ENCODE data around the gene FARP2.
"Not testable (repeated sequence)": the region's sequence is repeated elsewhere in the genome, so short reads cannot be mapped to it uniquely, and the experiment has no call there.

The FARP2 gene

DNA sequence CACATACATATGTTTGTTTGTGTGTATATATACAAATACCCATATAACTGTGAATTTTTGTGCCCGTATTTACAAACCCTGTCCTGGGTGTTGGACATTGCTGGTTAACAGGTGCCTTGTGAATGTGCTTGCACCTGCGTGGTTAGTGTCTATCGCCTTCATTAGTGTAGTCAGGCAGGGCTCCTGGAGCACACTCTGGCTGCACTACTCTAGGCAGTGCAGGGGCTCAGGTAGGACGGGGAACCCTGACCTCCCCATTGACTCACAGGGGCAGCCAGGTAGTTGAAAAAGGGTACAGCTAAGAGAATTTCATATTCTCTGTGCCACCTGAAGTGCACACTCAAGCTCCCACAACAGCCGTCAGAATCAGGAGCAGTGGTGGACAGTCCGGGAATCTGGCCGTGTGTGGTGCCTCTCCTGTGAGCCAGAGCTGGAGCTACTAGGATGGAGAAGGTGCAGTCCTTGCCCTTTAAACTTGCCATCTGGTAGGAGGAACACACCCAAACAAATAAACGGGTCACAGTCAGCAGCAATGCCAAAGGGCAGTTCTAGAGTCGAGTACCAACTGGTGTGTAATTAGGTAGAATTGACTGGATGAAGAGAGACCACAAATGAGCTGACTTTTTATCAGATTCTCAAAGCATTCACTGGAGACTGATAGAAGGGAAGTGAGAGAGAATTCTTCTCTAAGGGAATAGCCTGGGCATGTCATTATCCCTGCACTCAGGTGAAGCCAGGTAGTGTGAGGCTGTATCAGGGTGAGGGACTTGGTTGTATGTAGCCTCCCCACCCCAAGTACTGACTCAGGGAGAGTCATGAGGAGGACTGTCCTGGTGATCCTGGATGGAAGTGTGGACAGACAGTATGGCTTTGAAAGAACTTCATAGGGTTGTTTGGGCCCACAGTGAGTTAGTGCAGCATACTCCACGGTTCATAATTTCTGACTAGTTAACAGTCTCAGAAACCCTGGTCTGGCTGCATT lies 44.1 kb downstream of the FARP2 start:
- no peak overlapping the region for H3K4me3 ChIP-seq (ENCODE audit: low read depth, low read length)
- DNase-seq (ENCODE audit: low read depth): no peak
- in situ Hi-C loops (cut with HindIII; ENCODE audit: low sequenced_read_pairs): no loop called here
- TF ChIP-seq, protein P1, sequence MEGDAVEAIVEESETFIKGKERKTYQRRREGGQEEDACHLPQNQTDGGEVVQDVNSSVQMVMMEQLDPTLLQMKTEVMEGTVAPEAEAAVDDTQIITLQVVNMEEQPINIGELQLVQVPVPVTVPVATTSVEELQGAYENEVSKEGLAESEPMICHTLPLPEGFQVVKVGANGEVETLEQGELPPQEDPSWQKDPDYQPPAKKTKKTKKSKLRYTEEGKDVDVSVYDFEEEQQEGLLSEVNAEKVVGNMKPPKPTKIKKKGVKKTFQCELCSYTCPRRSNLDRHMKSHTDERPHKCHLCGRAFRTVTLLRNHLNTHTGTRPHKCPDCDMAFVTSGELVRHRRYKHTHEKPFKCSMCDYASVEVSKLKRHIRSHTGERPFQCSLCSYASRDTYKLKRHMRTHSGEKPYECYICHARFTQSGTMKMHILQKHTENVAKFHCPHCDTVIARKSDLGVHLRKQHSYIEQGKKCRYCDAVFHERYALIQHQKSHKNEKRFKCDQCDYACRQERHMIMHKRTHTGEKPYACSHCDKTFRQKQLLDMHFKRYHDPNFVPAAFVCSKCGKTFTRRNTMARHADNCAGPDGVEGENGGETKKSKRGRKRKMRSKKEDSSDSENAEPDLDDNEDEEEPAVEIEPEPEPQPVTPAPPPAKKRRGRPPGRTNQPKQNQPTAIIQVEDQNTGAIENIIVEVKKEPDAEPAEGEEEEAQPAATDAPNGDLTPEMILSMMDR (IDR thresholded peaks at IDR 0.05; ENCODE audit: low read depth, low read length, missing control alignments): no peak

DNA sequence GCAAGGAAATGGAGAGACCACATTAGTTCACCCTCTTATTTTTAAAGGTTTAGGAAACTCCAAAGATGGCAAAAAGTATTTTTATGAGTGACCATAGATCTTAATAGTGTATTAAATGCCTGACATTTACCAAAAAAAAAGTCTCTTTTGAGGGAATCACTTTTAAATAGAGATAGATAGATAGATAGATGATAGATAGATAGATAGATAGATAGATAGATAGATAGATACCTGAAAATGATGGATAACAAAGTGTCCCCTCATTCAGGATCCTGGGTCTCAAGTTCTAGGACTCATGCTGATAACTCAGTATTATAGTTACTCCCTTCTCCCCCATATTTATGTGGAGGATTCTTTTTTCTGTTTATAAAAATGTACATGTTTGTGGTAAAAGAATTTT lies 52.8 kb downstream of the FARP2 start:
- H3K4me3 ChIP-seq (ENCODE audit: low read depth, low read length): no peak overlapping the region
- TF ChIP-seq, protein P1 (IDR thresholded peaks at IDR 0.05; ENCODE audit: low read depth, low read length, missing control alignments): no peak
- DNase-seq (ENCODE audit: low read depth): no peak
- in situ Hi-C loops (cut with HindIII; ENCODE audit: low sequenced_read_pairs): no loop called here

DNA sequence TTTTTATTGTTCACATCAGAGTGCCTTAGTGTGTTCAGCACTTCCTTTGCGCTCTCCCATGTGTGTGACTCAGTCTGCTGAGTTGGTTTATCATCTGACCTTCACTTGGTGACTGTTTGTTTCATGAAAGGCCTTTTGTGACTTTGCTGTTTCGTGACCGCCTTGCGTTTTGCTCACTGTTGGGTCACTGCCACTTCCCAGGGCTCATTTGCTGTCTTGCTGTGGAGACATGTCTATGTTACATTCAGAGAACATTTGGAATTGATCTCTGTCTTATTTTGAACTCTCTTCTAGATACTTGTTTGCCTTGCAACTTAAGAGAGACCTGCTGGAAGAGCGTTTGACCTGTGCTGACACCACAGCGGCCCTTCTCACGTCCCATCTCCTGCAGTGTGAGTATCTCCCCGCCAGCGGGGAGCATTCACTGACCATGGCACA lies 54.7 kb downstream of the FARP2 start:
- in situ Hi-C loops (cut with HindIII; ENCODE audit: low sequenced_read_pairs): no loop called here
- no peak overlapping the region for H3K4me3 ChIP-seq (ENCODE audit: low read depth, low read length)
- TF ChIP-seq, protein P1 (IDR thresholded peaks at IDR 0.05; ENCODE audit: low read depth, low read length, missing control alignments): no peak
- DNase-seq (ENCODE audit: low read depth): peak; percentile 11

DNA sequence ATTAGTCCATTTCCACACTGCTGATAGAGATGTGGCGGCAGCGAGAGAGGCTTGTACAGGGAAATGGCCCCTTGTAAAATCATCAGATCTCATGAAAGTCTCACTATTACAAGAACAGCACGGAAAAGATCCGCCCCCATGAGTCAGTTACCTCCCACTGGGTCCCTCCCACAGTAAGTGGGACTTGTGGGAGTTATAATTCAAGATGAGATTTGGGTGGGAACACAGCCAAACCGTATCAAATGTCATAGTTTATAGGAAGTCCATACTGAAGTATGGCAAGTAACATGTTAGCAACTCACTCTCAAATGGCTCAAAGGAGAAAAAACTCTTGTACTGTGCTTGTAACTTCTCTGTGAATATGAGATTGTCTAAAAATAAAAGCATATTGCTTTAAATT lies 56.1 kb downstream of the FARP2 start:
- no peak overlapping the region for H3K4me3 ChIP-seq (ENCODE audit: low read depth, low read length)
- DNase-seq (ENCODE audit: low read depth): peak; percentile 90
- TF ChIP-seq, protein P1 (IDR thresholded peaks at IDR 0.05; ENCODE audit: low read depth, low read length, missing control alignments): no peak
- in situ Hi-C loops (cut with HindIII; ENCODE audit: low sequenced_read_pairs): no loop called here

DNA sequence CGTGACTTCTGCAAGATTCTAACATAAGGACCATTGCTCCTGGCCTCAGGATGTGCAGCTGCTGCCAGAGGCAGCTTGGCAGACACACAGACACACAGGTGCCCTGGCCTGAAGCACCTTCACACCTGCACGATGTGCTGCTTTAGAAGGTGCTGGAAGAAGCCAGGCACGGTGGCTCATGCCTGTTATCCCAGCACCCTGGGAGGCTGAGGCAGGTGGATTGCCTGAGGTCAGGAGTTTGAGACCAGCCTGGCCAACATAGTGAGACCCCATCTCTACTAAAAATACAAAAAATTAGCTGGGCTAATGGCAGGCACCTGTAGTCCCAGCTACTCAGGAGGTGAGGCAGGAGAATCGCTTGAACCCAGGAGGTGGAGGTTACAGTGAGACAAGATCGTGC lies 57.4 kb downstream of the FARP2 start:
- DNase-seq (ENCODE audit: low read depth); in situ Hi-C loops (cut with HindIII; ENCODE audit: low sequenced_read_pairs); H3K4me3 ChIP-seq (ENCODE audit: low read depth, low read length): not testable (repeated sequence)

DNA sequence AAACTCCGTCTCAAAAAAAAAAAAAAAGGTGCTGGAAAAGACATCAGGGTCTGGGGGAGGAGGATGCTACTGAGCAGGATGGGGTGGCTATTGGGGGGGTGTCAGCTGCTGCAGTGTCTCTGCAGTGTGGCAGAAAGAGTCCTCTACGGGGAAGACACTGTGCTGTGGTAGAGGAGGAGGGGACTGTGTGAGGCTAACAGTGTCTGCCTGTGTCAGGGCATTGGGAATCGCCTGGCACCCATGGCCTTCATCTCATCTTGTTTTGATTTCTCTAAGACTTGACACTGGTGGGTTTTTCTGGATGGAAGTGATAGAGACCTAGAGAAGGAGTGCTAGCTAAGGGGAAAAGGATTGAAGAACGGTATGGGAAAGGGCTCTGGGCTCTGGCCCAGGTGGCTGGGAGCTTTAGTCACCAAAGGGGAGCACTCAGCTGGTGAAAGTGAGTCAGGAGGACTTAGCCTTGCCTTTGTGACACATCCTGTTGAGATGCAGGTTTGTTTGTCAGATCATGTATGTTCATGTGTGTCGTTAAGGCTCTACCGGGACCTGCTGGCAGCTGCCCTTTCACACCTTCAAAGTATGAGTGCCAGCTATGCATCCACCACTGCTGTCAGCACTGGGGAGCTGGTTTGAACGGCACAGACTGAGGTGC lies 58.0 kb downstream of the FARP2 start:
- in situ Hi-C loops (cut with HindIII; ENCODE audit: low sequenced_read_pairs): no loop called here
- TF ChIP-seq, protein P1 (IDR thresholded peaks at IDR 0.05; ENCODE audit: low read depth, low read length, missing control alignments): no peak
- H3K4me3 ChIP-seq (ENCODE audit: low read depth, low read length): no peak overlapping the region
- no peak for DNase-seq (ENCODE audit: low read depth)

DNA sequence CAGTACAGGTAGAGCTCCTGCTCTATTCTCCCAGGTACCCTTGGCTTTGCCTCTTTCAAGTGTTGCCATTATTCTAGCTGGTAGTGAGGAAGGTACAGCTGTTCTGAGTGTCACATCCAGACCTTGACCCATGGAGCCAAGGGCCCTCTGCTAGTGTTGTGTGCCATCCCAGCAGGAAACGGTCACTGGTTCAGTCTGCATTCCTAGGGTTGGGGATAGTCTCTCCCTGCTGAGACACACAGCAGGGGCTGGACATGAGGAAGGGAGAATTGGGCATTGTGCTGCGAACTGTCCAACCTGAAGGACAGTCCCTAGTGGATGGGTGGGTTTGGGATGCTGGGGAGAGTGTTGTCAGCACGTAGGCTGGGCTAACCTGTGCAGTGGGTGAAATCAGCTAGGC lies 59.1 kb downstream of the FARP2 start:
- in situ Hi-C loops (cut with HindIII; ENCODE audit: low sequenced_read_pairs): no loop called here
- no peak overlapping the region for H3K4me3 ChIP-seq (ENCODE audit: low read depth, low read length)
- TF ChIP-seq, protein P1 (IDR thresholded peaks at IDR 0.05; ENCODE audit: low read depth, low read length, missing control alignments): no peak
- DNase-seq (ENCODE audit: low read depth): no peak

Data from astrocyte of the cerebellum (primary cell).